Activated CD4-positive, alpha-beta memory T cell treated with anti-CD3 and anti-CD28 coated beads for 36 hours (primary cell): ENCODE measurements around the gene MRTFB. TPM values are rescaled to one million over a fixed set of nuclear protein-coding genes. Genes with fewer than 3 reads are reported as not detected.

Experiments
- CTCF ChIA-PET: fragments of 350-600 bp; sonication (Branson Sonifier 250); formaldehyde crosslinking; loops from one replicate; lab custom pipeline; 2021; ENCODE audit warnings: antibody characterized with exemption, inconsistent platforms; lab: Charles Lee
- POLR2A ChIA-PET: fragments of 350-600 bp; sonication (Branson Sonifier 250); formaldehyde crosslinking; loops from one replicate; lab custom pipeline; 2021; ENCODE audit warnings: antibody characterized with exemption; lab: Charles Lee
- DNase-seq: peaks from one replicate; pipeline ENCODE4 v3.0.0-alpha.2; 2020
- H3K27ac Mint-ChIP-seq: one replicate; pipeline ENCODE4 v1.8.0; 2021; ENCODE audit warnings: mixed read lengths
- H3K27me3 Mint-ChIP-seq: one replicate; pipeline ENCODE4 v1.8.0; 2021; ENCODE audit warnings: mixed read lengths
- H3K36me3 Mint-ChIP-seq: one replicate; pipeline ENCODE4 v1.8.0; 2021; ENCODE audit warnings: mixed read lengths
- H3K4me1 Mint-ChIP-seq: one replicate; pipeline ENCODE4 v1.8.0; 2021; ENCODE audit warnings: low read depth, mixed read lengths
- H3K4me3 Mint-ChIP-seq: one replicate; pipeline ENCODE4 v1.8.0; 2021; ENCODE audit warnings: mild to moderate bottlenecking, mixed read lengths
- H3K9me3 Mint-ChIP-seq: one replicate; pipeline ENCODE4 v1.8.0; 2021; ENCODE audit warnings: mixed read lengths
- intact Hi-C: fragments of 100-400 bp; cut with micrococcal nuclease; formaldehyde crosslinking; loops from one replicate; pipeline ENCODE4 v1.15.1; 2023
- total RNA-seq, 2 experiments: library from RNA; stranded (reverse); gene quantifications; one replicate each; pipeline ENCODE4 v1.2.3, GENCODE V29; 2021

MRTFB gene
- total RNA-seq, 2 experiments from 2014 or later, result 8.8 to 9.7 TPM

GRCh38 chr16:14151256-14152030 is 80.3 kb downstream of the MRTFB start:
- ChIA-PET POLR2A (no interaction called here), CTCF (interaction anchor here (0.6 kb wide), 1 partner anchor 202 kb away, joined by 3 read pairs; no protein-coding TSS in a partner anchor)
- Mint-ChIP-seq H3K27me3 (no peaks in the 10 kb centered on the region), H3K4me3 (no peak overlapping the region), H3K9me3 (no peaks in the 10 kb centered on the region), H3K4me1 (no peaks in the 10 kb centered on the region), H3K36me3 (peaks cover 5% of the 10 kb centered on the region), H3K27ac (no peak overlapping the region)
- no peak for DNase-seq
- intact Hi-C loops, result no loop called here

- no peak for DNase-seq
- Mint-ChIP-seq H3K4me1 (no peaks in the 10 kb centered on the region), H3K27me3 (no peaks in the 10 kb centered on the region), H3K36me3 (no peaks in the 10 kb centered on the region), H3K9me3 (no peaks in the 10 kb centered on the region), H3K4me3 (no peak overlapping the region), H3K27ac (no peak overlapping the region)
- ChIA-PET POLR2A (no interaction called here), CTCF (interaction anchor here (1.3 kb wide), 1 partner anchor 13 kb away, joined by 3 read pairs; no protein-coding TSS in a partner anchor)
- intact Hi-C loops, result no loop called here
Observed at GRCh38 chr16:14155572-14156190, 84.6 kb downstream of the MRTFB start.

- DNase-seq, result no peak
- Mint-ChIP-seq H3K4me1 (peaks cover 12% of the 10 kb centered on the region), H3K27ac (no peak overlapping the region), H3K9me3 (no peaks in the 10 kb centered on the region), H3K36me3 (peaks cover 3% of the 10 kb centered on the region), H3K4me3 (no peak overlapping the region), H3K27me3 (no peaks in the 10 kb centered on the region)
- ChIA-PET CTCF (no interaction called here), POLR2A (no interaction called here)
- intact Hi-C loops, result no loop called here
Observed at GRCh38 chr16:14164916-14165662, 94.0 kb downstream of the MRTFB start.

GRCh38 chr16:14168146-14168545 is 97.0 kb downstream of the MRTFB start:
- ChIA-PET POLR2A (no interaction called here), CTCF (interaction anchor here (0.7 kb wide), 1 partner anchor 12 kb away, joined by 3 read pairs; no protein-coding TSS in a partner anchor)
- intact Hi-C loops, result no loop called here
- Mint-ChIP-seq H3K9me3 (peaks cover 13% of the 10 kb centered on the region), H3K36me3 (peaks cover 14% of the 10 kb centered on the region), H3K27ac (no peak overlapping the region), H3K4me3 (no peak overlapping the region), H3K27me3 (no peaks in the 10 kb centered on the region), H3K4me1 (peaks cover 12% of the 10 kb centered on the region)
- DNase-seq, result no peak

GRCh38 chr16:14172200-14172809 is 101.2 kb downstream of the MRTFB start:
- POLR2A ChIA-PET, result no interaction called here
- Mint-ChIP-seq H3K9me3 (peaks cover 13% of the 10 kb centered on the region), H3K36me3 (peaks cover 17% of the 10 kb centered on the region), H3K4me1 (peaks cover 2% of the 10 kb centered on the region), H3K4me3 (no peak overlapping the region), H3K27ac (no peak overlapping the region), H3K27me3 (no peaks in the 10 kb centered on the region)
- CTCF ChIA-PET, result no interaction called here
- intact Hi-C loops, result no loop called here
- DNase-seq, result no peak

GRCh38 chr16:14175086-14175485 is 104.0 kb downstream of the MRTFB start:
- H3K4me3 Mint-ChIP-seq, result no peak overlapping the region
- H3K9me3 Mint-ChIP-seq, result peaks cover 13% of the 10 kb centered on the region
- no peaks in the 10 kb centered on the region for H3K27me3 Mint-ChIP-seq
- POLR2A ChIA-PET, result no interaction called here
- intact Hi-C loops, result no loop called here
- H3K36me3 Mint-ChIP-seq, result peaks cover 14% of the 10 kb centered on the region
- CTCF ChIA-PET, result no interaction called here
- no peaks in the 10 kb centered on the region for H3K4me1 Mint-ChIP-seq
- no peak overlapping the region for H3K27ac Mint-ChIP-seq
- no peak for DNase-seq

GRCh38 chr16:14177704-14178103 is 106.6 kb downstream of the MRTFB start:
- Mint-ChIP-seq H3K36me3 (peaks cover 6% of the 10 kb centered on the region), H3K27me3 (no peaks in the 10 kb centered on the region), H3K27ac (no peak overlapping the region), H3K4me1 (no peaks in the 10 kb centered on the region), H3K4me3 (no peak overlapping the region), H3K9me3 (peaks cover 4% of the 10 kb centered on the region)
- POLR2A ChIA-PET, result no interaction called here
- CTCF ChIA-PET, result no interaction called here
- no peak for DNase-seq
- intact Hi-C loops, result no loop called here

GRCh38 chr16:14179116-14179515 is 108.0 kb downstream of the MRTFB start:
- intact Hi-C loops, result no loop called here
- Mint-ChIP-seq H3K4me1 (no peaks in the 10 kb centered on the region), H3K27ac (no peak overlapping the region), H3K27me3 (no peaks in the 10 kb centered on the region), H3K4me3 (no peak overlapping the region), H3K36me3 (peaks cover 1% of the 10 kb centered on the region), H3K9me3 (no peaks in the 10 kb centered on the region)
- ChIA-PET POLR2A (no interaction called here), CTCF (no interaction called here)
- DNase-seq, result no peak

- Mint-ChIP-seq H3K4me3 (no peak overlapping the region), H3K4me1 (no peaks in the 10 kb centered on the region), H3K36me3 (no peaks in the 10 kb centered on the region), H3K27me3 (no peaks in the 10 kb centered on the region), H3K9me3 (no peaks in the 10 kb centered on the region), H3K27ac (no peak overlapping the region)
- POLR2A ChIA-PET, result no interaction called here
- CTCF ChIA-PET, result no interaction called here
- no peak for DNase-seq
- intact Hi-C loops, result no loop called here
Observed at GRCh38 chr16:14180481-14180944, 109.4 kb downstream of the MRTFB start.

- Mint-ChIP-seq H3K27ac (no peak overlapping the region), H3K36me3 (no peaks in the 10 kb centered on the region), H3K27me3 (no peaks in the 10 kb centered on the region), H3K9me3 (no peaks in the 10 kb centered on the region), H3K4me3 (no peak overlapping the region), H3K4me1 (peaks cover 7% of the 10 kb centered on the region)
- ChIA-PET POLR2A (no interaction called here), CTCF (no interaction called here)
- intact Hi-C loops, result no loop called here
- no peak for DNase-seq
Observed at GRCh38 chr16:14181371-14182050, 110.4 kb downstream of the MRTFB start.

- intact Hi-C loops, result no loop called here
- CTCF ChIA-PET, result no interaction called here
- Mint-ChIP-seq H3K27me3 (no peaks in the 10 kb centered on the region), H3K4me1 (peaks cover 7% of the 10 kb centered on the region), H3K4me3 (no peak overlapping the region), H3K9me3 (no peaks in the 10 kb centered on the region), H3K27ac (no peak overlapping the region), H3K36me3 (no peaks in the 10 kb centered on the region)
- DNase-seq, result no peak
- POLR2A ChIA-PET, result no interaction called here
Observed at GRCh38 chr16:14182999-14183398, 111.9 kb downstream of the MRTFB start.
